GM12878 (cell line): ENCODE measurements around the gene PLEKHM3. TPM values are rescaled to one million over a fixed set of nuclear protein-coding genes. Genes with fewer than 3 reads are reported as not detected.
A peak's percentile ranks its signal among the peaks of the same experiment; 100 is the strongest.

Source experiments
- BHLHE40 ChIP-seq, 2 experiments: fragments of 450-650 bp in 1 of 2; IDR thresholded peaks; 2 replicates each; pipeline ENCODE4 v1.6.1; 2011 to 2017; ENCODE audit warnings: low read depth in 2 of 2, borderline replicate concordance in 1 of 2, improper control_type of control experiment in 1 of 2, low read length in 1 of 2, mild to moderate bottlenecking in 1 of 2
- CREB1 ChIP-seq: IDR thresholded peaks from 2 replicates; pipeline ENCODE4 v1.6.1; 2012; ENCODE audit warnings: low read depth, mild to moderate bottlenecking, inconsistent platforms
- DPF2 ChIP-seq: fragments of 450-650 bp; IDR thresholded peaks from 2 replicates; pipeline ENCODE4 v1.6.1; 2017; ENCODE audit warnings: mild to moderate bottlenecking
- EED ChIP-seq: sonication (generic); IDR thresholded peaks from 2 replicates; pipeline ENCODE4 v1.6.1; 2016; ENCODE audit warnings: antibody characterized with exemption, low read depth
- EP300 ChIP-seq, 2 experiments: fragments of 150-350 bp in 1 of 2; IDR thresholded peaks; 2 replicates each; pipeline ENCODE4 v1.6.1; 2011 to 2012; ENCODE audit warnings: low read depth in 2 of 2, low read length in 2 of 2, borderline replicate concordance in 1 of 2, improper control_type of control experiment in 1 of 2, inconsistent platforms in 1 of 2; ENCODE audit not compliant: control insufficient read depth in 1 of 2
- HSF1 ChIP-seq: fragments of 150-350 bp; IDR thresholded peaks from 2 replicates; pipeline ENCODE4 v1.6.1; 2014; ENCODE audit warnings: mild to moderate bottlenecking, low read depth, low read length
- IKZF1 ChIP-seq: fragments of 450-650 bp; conservative IDR thresholded peaks from 2 replicates; pipeline ENCODE4 v1.6.1; 2017; ENCODE audit warnings: antibody characterized with exemption, mild to moderate bottlenecking
- IKZF2 ChIP-seq, 2 experiments: fragments of 450-650 bp; IDR thresholded peaks; 2 replicates each; pipeline ENCODE4 v1.6.1; 2017; ENCODE audit warnings: mild to moderate bottlenecking in 2 of 2, moderate library complexity in 2 of 2
- IRF4 ChIP-seq: IDR thresholded peaks from 2 replicates; pipeline ENCODE4 v1.6.1; 2011; ENCODE audit warnings: low read depth, low read length
- IRF5 ChIP-seq: fragments of 450-650 bp; IDR thresholded peaks from 2 replicates; pipeline ENCODE4 v1.6.1; 2017; ENCODE audit warnings: borderline replicate concordance
- JUNB ChIP-seq: IDR thresholded peaks from 2 replicates; pipeline ENCODE4 v1.6.1; 2016; ENCODE audit warnings: antibody characterized with exemption, mild to moderate bottlenecking
- NFIC ChIP-seq: IDR thresholded peaks from 2 replicates; pipeline ENCODE4 v1.6.1; 2012; ENCODE audit warnings: low read depth, mild to moderate bottlenecking, inconsistent platforms, low read length, moderate library complexity
- POLR2AphosphoS2 ChIP-seq: IDR thresholded peaks from 2 replicates; pipeline ENCODE4 v1.6.1; 2011; ENCODE audit warnings: low read depth, mild to moderate bottlenecking, low read length, improper control_type of control experiment, moderate library complexity
- RELB ChIP-seq: fragments of 450-650 bp; IDR thresholded peaks from 2 replicates; pipeline ENCODE4 v1.6.1; 2017; ENCODE audit warnings: low read depth, mild to moderate bottlenecking, moderate library complexity
- SPI1 ChIP-seq: IDR thresholded peaks from 2 replicates; pipeline ENCODE4 v1.6.1; 2011; ENCODE audit warnings: low read depth, mild to moderate bottlenecking, low read length, moderate library complexity, borderline replicate concordance; ENCODE audit not compliant: insufficient read depth
- SRF ChIP-seq, 2 experiments: IDR thresholded peaks; 2 replicates each; pipeline ENCODE4 v1.6.1; 2011; ENCODE audit warnings: low read depth in 2 of 2, low read length in 2 of 2, mild to moderate bottlenecking in 1 of 2, moderate library complexity in 1 of 2
- STAT1 ChIP-seq: fragments of 450-650 bp; conservative IDR thresholded peaks from 2 replicates; pipeline ENCODE4 v1.6.1; 2014; ENCODE audit warnings: antibody characterized with exemption, mild to moderate bottlenecking
- TBL1XR1 ChIP-seq: IDR thresholded peaks from 2 replicates; pipeline ENCODE4 v1.6.1; 2012; ENCODE audit warnings: low read depth, low read length, improper control_type of control experiment
- TCF12 ChIP-seq: IDR thresholded peaks from 2 replicates; pipeline ENCODE4 v1.6.1; 2011; ENCODE audit warnings: low read depth, mild to moderate bottlenecking, low read length
- TCF3 ChIP-seq: IDR thresholded peaks from 2 replicates; pipeline ENCODE4 v1.6.1; 2012; ENCODE audit warnings: low read depth, mild to moderate bottlenecking, low read length, borderline replicate concordance; ENCODE audit not compliant: insufficient read depth
- ZNF274 ChIP-seq: IDR thresholded peaks from one replicate; pipeline ENCODE4 v1.8.0; 2011; ENCODE audit not compliant: insufficient read length, insufficient read depth
- polyA plus RNA-seq, 11 experiments: library from polyadenylated mRNA; depleted of rRNA in 4 of 11; unstranded in 6 of 11; stranded (reverse) in 5 of 11; fragments of >200 nt; fragmentation: Nextera tagmentation in 4 of 11; fragmentation: Illumina TruSeq in 1 of 11; extraction: Ambion mirVana in 4 of 11; extraction: Trizol in 1 of 11; gene quantifications; 1 replicate in 1 of 11; 2 replicates in 10 of 11; pipeline versions ENCODE4 v1.2.1 to v1.2.3, GENCODE V29; 2011 to 2016; ENCODE audit warnings: inconsistent platforms in 2 of 11, missing spikeins in 2 of 11, low read depth in 1 of 11
- total RNA-seq, 4 experiments: library from RNA; depleted of rRNA in 3 of 4; stranded (reverse); fragments of >200 nt in 3 of 4; fragmentation: Illumina TruSeq in 1 of 4; extraction: Trizol in 1 of 4; gene quantifications; 2 replicates each; pipeline versions ENCODE4 v1.2.1 to v1.2.3, GENCODE V29; 2013 to 2021

Gene PLEKHM3
- total and polyA plus RNA-seq, 10 of the 15 experiments (the other 5 are each of a cell fraction or from before 2014, with no cell fraction given): 1.4 to 5.6 (median 3.0) TPM

GRCh38 chr2:207983641-207984042 lies 41.7 kb downstream of the PLEKHM3 start (continued):
- no peak for TF ChIP-seq TBL1XR1
- TF ChIP-seq CREB1: no peak
- TF ChIP-seq IRF5: no peak
- peak; percentile 56; the same call in 1 of the 2 replicates for TF ChIP-seq NFIC
- no peak for TF ChIP-seq TCF3
- no peak for TF ChIP-seq HSF1
- TF ChIP-seq SPI1: peak; percentile 91
- TF ChIP-seq TCF12: no peak
- peak; percentile 69 for TF ChIP-seq IRF4
- TF ChIP-seq RELB: peak; percentile 91
- TF ChIP-seq DPF2: peak; percentile 81
- peak; percentile 90 for TF ChIP-seq IKZF1
- peak in 1 of 2 experiments; percentile 79; a peak in 2 of 4 replicates for TF ChIP-seq EP300 (IDR thresholded peaks at IDR 0.05; ENCODE audit: borderline replicate concordance in 1 of 2, control insufficient read depth in 1 of 2, low read depth in 2 of 2, low read length in 2 of 2)
- TF ChIP-seq STAT1: no peak
- peak in 1 of 2 experiments; percentile 23; a peak in 1 of 4 replicates for TF ChIP-seq BHLHE40 (IDR thresholded peaks at IDR 0.05; ENCODE audit: borderline replicate concordance in 1 of 2, low read depth in 2 of 2, low read length in 1 of 2)
- TF ChIP-seq JUNB: peak; percentile 61
- TF ChIP-seq IKZF2 (IDR thresholded peaks at IDR 0.05): peak; percentile 92 to 94
- TF ChIP-seq ZNF274: no peak
- 0 out of 4 replicates have a peak, but pooled peaks of 1 of the 2 experiments have one; percentile 32 for TF ChIP-seq SRF (IDR thresholded peaks at IDR 0.05; ENCODE audit: low read depth in 2 of 2, low read length in 2 of 2)
- no peak for TF ChIP-seq POLR2AphosphoS2
- peak; percentile 93 for TF ChIP-seq EED
